GM18867 (cell line): ENCODE measurements around the gene TCTN3.
"Not testable (repeated sequence)": the region's sequence is repeated elsewhere in the genome, so short reads cannot be mapped to it uniquely, and the experiment has no call there.

Source experiments
- ATAC-seq: cut with Tn5 transposase; IDR thresholded peaks from one replicate; pipeline ENCODE4 v1.9.1; 2021; ENCODE audit warnings: mild to moderate bottlenecking, moderate library complexity; ENCODE audit not compliant: unreplicated experiment

Gene TCTN3, protein sequence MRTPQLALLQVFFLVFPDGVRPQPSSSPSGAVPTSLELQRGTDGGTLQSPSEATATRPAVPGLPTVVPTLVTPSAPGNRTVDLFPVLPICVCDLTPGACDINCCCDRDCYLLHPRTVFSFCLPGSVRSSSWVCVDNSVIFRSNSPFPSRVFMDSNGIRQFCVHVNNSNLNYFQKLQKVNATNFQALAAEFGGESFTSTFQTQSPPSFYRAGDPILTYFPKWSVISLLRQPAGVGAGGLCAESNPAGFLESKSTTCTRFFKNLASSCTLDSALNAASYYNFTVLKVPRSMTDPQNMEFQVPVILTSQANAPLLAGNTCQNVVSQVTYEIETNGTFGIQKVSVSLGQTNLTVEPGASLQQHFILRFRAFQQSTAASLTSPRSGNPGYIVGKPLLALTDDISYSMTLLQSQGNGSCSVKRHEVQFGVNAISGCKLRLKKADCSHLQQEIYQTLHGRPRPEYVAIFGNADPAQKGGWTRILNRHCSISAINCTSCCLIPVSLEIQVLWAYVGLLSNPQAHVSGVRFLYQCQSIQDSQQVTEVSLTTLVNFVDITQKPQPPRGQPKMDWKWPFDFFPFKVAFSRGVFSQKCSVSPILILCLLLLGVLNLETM

DNA sequence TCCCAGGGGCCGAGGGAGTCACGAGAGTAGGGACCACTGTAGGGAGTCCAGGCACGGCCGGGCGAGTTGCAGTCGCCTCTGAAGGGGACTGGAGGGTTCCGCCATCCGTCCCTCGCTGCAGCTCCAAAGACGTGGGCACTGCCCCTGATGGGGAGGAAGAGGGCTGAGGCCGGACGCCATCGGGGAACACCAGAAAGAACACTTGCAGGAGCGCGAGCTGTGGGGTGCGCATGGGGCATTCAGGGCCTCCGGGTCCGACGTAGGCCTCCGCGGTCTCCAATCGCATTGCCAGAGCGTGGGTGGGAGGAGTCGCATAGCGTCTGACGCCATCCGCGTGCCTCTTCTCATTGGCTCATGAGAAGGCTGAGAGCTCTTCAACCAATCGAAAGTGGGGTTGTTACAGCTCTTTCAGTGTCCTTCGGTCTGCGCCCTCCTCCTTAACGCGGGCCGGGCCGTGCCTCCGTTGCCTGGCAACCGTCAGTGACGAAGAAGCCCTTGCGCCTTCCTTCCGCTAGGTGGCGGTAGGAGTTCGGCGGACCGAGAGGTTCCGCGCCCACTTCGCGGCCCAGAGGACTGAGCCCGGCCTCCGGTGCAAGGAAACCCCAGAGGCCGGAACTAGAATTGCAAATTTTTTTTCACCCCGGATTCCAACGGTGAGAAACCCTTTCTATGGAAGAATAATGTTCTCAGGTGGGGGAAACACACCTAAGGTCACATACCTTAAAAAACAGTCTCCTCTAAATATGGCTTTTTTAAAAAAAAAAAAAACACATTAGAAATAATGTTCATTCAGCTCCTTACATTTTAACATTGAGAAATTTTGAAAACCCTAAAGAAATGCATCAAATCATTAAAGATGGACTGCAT is at the start of gene TCTN3:
TCTN3 (minus strand) TSS at position 260 of the 867 bp plus-strand sequence; CDS start at position 232, 28 bp downstream.
- ATAC-seq: peak; percentile 98

DNA sequence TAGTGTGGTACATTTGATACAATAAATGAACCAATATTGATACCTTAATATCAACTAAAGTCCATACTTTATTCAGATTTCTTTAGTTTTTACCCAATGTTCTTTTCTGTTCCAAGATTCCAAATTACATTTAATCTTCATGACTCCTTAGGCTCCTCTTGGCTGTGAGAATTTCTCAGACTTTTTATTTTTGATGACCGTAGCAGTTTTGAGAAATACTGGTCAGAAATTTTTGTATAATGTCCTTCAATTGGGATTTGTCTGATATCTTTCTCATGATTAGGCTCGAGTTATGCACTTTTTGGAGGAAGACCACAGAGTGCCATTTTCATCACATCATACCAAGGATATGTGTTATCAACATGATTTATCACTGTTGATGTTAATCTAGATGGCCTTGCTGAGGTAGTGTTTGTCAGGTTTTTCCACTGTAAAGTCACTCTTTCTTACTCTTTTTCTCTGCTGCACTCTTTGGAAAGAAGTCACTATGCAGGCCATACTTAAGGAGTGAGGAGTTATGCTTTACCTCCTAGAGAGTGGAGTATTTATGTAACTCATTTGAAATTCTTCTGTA is 49.3 kb upstream of the TCTN3 start:
- no peak for ATAC-seq

GRCh38 chr10:95742485-95742884 is 48.8 kb upstream of the TCTN3 start:
- ATAC-seq: peak; percentile 14

DNA sequence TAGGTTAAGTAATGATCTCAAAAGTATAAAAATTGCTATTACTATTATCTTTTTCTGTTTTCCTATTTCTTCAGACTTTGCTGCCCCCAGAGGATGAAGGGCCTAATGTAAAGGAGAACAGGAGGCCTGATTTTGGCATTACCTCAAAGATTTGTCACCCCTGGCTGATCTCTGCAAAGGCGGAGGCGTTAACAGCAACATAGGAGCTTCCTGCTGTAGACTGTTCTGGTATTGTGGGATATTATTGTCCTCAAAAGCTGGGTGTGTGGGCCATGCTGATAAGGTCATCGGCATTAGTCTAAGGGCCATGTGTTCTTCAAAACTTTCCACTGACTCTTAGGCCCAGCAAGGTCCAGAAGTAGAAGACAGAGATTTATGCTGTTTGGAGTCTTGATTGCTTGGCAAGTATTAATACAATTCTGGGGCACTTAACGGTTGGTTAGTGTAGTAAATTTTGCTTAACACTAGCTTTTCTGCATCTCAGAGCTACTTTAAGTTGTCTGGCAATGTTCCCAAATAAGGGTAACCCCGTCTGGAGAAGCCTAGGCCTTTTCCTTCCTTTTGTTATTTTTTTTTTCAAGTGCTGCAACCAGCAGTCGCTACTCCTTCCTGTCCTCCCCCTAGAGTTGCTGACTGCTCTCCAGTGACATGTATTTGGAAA is 48.2 kb upstream of the TCTN3 start:
- ATAC-seq: peak; percentile 74

DNA sequence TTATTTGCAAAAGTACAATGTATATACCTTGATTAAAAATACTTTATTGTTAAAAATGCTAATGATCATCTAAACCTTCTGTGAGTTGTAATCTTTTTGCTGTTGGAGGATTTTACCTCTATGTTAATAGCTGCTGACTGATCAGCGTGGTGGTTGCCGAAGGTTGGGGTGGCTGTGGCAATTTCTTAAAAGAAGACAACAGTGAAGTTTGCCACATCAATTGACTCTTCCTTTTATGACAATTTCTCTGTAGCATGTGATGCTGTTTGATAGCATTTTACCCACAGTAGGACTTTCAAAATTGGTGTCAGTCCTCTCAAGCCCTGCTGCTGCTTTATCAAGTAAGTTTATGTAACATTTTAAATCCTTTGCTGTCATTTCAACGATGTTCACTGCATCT is 45.3 kb upstream of the TCTN3 start:
- ATAC-seq: no peak

DNA sequence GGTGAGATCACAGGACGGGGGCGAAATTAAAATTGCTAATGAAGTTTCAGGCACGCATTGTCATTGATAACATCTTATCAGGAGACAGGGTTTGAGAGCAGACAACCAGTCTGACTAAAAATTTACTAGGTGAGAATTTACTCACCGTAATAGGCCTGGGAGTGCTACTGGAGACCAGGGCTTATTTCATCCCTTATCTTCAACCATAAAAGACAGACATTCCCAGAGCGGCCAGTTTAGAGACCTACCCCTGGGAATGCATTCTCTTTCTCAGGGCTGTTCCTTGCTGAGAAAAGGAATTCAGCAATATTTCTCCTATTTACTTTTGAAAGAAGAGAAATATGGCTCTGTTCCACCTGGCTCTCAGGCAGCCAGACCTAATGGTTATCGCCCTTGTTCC is 39.2 kb upstream of the TCTN3 start:
- not testable (repeated sequence) for ATAC-seq

DNA sequence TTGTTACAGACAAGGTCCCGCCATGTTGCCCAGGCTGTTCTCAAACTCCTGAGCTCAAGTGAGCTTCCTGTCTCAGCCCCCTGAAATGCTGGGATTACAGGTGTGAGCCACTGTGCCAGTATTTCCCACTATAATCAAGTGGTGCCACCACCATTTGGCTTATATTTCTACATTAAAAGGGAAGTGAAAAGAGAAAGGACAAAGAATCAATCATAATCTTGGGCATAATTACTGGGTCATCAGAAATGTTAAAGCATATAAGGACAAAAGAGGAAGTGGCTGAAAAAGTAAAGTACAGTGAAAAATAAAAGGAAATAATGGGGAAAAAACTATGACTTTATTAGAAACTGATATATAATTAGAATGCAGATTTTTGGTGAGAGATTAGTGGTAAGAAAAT is 36.5 kb upstream of the TCTN3 start:
- no peak for ATAC-seq

GRCh38 chr10:95729323-95730055 is 35.8 kb upstream of the TCTN3 start:
- no peak for ATAC-seq

- ATAC-seq: no peak
Measured at GRCh38 chr10:95728526-95728925, 34.8 kb upstream of the TCTN3 start.

DNA sequence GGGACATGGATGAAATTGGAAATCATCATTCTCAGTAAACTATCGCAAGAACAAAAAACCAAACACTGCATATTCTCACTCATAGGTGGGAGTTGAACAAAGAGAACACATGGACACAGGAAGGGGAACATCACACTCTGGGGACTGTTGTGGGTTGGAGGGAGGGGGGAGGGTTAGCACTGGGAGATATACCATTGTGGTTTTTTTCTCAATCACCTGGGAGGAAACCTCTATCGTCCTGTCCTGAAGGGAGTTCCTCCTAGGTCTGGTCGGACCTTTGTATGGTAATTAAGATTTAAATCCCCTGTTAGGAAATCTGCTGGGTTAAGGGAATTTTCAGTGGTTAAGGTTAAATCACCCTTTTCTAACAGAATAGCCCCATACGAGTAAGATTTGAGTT is 28.8 kb upstream of the TCTN3 start:
- ATAC-seq: not testable (repeated sequence)

DNA sequence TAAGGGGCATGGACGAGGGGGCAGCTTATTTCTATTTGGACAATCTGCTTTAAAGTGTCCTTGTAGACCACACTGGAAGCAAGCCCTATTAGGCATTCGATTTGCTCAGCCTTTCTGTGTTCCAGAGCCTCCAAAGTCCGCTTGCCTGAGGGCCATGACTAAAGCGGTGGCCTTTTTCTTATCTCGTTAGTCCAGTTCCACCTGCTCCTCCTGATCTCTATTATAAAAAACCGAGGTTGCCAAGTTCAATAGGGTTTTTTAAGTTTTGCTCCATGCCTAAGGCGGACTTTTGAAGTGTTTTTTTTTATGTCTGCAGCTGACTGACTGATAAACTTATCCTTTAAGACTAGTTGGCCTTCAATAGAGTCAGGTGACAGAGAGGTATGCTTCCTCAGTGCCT is 27.0 kb upstream of the TCTN3 start:
- not testable (repeated sequence) for ATAC-seq

- no peak for ATAC-seq
Measured at GRCh38 chr10:95716866-95717265, 23.1 kb upstream of the TCTN3 start.

DNA sequence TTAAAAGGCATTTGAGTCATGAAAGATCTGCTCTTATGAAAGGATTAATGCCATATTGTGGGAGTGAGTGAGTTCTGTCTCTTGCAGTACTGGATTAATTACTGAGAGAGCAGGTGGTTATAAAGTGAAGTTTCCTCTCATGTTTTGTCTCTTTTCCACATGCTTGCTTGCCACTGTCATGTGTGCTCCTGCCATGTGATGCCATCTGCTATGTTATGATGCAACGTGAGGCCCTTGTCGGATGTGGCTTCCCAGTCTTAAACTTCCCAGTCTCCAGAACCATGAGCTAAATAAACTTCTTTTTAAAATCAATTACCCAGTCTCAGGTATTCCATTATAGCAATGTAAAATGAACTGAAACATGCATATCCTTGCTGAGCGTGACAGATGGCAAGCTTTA is 22.7 kb upstream of the TCTN3 start:
- ATAC-seq: no peak

DNA sequence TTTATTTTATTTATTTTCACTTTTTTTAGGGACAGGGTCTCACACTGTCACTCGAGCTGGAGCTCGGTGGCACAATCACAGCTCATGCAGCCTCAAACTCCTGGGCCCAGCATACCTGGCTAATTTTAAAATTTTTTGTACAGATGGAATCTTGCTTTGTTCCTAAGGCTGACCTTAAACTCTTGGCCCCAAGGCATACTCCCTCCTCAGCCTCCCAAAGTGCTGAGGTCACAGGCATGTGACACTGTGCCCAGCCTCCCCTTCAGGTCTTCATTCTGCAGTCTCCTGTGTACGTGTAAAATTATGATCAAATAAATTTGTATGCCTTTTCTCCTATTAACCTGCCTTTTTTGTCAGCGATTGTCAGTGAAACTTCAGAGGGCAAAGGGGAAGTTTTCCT is 17.8 kb upstream of the TCTN3 start:
- ATAC-seq: no peak

- no peak for ATAC-seq
Measured at GRCh38 chr10:95706990-95707389, 13.3 kb upstream of the TCTN3 start.

DNA sequence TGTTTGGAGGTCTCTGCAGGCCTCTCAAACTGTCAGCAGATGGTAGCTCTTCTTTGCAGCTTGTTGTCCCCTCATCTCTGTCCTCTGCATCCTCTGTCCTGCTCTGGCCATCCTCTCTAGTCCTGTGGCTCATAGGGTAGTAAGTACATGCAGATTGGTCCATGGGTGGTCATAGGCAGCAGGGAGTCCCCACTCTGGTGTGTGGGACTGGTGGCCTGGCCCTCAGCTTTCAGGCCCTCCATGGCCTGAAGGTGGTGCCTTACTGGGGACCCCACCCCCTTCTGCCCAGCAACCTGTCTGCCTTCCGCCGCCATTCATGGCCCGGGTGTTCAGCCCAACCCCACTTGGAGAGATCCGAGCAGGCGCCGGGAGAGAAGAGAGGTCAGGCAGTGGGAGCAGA is 12.8 kb upstream of the TCTN3 start:
- no peak for ATAC-seq

DNA sequence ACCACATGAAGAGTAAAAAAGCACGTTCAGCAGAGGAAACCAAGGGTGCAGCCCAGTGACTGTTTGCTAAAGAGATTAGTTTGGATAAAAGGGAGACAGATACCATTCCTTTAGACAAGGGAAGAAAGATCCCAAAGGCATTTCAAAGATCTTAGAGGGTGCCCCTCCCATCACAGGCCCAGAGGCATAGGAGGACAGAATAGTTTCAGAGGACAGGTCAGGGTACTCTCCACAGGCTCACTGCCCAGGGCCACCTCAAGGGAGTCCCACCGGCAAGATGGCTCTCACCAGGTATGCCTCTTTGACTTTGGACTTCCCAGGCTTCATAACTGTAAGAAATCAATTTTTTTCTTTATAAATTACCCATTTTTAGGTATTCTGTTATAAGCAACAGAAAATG is 4.7 kb upstream of the TCTN3 start:
- no peak for ATAC-seq

GRCh38 chr10:95697429-95697828 is 3.7 kb upstream of the TCTN3 start:
- ATAC-seq: peak; percentile 20

GRCh38 chr10:95694665-95695064 is 938 bp upstream of the TCTN3 start:
- no peak for ATAC-seq

DNA sequence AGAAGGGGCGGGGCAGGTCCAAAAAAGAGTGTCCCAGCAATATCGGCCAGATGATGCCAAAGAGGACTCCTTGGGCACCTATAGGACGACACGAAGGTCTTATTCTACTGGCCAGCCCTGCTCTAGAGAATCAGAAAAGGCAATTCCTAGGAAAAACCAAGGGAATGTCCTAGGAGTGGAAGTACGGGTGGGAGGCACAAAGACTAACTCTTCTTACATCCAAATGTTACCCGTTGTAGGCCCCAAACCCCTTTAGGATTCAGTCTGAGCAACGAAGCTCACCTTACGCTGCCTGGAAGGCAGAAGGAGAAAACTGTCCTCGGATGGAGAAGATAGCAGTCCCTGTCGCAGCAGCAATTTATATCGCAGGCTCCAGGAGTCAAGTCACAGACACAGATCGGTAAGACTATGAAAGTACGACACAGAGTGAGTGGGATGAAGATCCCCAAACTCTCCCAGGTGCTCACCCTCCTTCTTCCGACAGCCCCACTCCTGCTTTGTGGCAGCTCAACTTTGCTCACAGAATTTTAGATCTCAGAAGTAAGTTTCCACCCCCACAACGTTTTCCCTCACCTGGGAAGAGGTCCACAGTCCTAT is 558 bp downstream of the TCTN3 start:
- no peak for ATAC-seq
